MM.1S (cell line): ENCODE data around the gene CAMSAP1.

ENCODE experiments used
- DNase-seq: peaks from one replicate; pipeline ENCODE4 v3.0.0-alpha.2; 2015
- H2AFZ ChIP-seq: fragments of 300-600 bp; sonication (generic); 2 replicates; pipeline ENCODE4 v1.6.0; 2016; ENCODE audit warnings: antibody characterized with exemption, low read length
- H3F3A ChIP-seq: fragments of 300-600 bp; sonication (generic); 2 replicates; pipeline ENCODE4 v1.6.1; 2016; ENCODE audit warnings: mild to moderate bottlenecking, antibody characterized with exemption, low read length, moderate library complexity, mixed read lengths; ENCODE audit not compliant: insufficient read depth
- H3K27ac ChIP-seq: fragments of 300-600 bp; sonication (generic); 2 replicates; pipeline ENCODE4 v1.5.1; 2016; ENCODE audit warnings: mild to moderate bottlenecking, low read length
- H3K27me3 ChIP-seq: fragments of 300-600 bp; sonication (generic); replicated peaks from 2 replicates; pipeline ENCODE4 v1.6.0; 2016; ENCODE audit warnings: low read length; ENCODE audit not compliant: insufficient read depth
- H3K36me3 ChIP-seq: fragments of 300-600 bp; sonication (generic); replicated peaks from 2 replicates; pipeline ENCODE4 v1.6.1; 2016; ENCODE audit warnings: mild to moderate bottlenecking, low read length, mixed read lengths; ENCODE audit not compliant: insufficient read depth
- H3K4me1 ChIP-seq: fragments of 300-600 bp; sonication (generic); 2 replicates; pipeline ENCODE4 v1.6.1; 2016; ENCODE audit warnings: low read length, mixed read lengths
- H3K4me2 ChIP-seq: fragments of 300-600 bp; sonication (generic); 2 replicates; pipeline ENCODE4 v1.6.0; 2016; ENCODE audit warnings: low read depth, low read length
- H3K4me3 ChIP-seq: fragments of 300-600 bp; sonication (generic); 2 replicates; pipeline ENCODE4 v1.5.1; 2016; ENCODE audit warnings: low read length, mixed read lengths
- H3K79me2 ChIP-seq: fragments of 300-600 bp; sonication (generic); 2 replicates; pipeline ENCODE4 v1.6.1; 2016; ENCODE audit warnings: mixed run types, low read length, mixed read lengths
- H3K9ac ChIP-seq: fragments of 300-600 bp; sonication (generic); 2 replicates; pipeline ENCODE4 v1.6.1; 2016; ENCODE audit warnings: low read length, mixed read lengths
- H3K9me2 ChIP-seq: fragments of 300-600 bp; sonication (generic); replicated peaks from 2 replicates; pipeline ENCODE4 v1.6.1; 2016; ENCODE audit warnings: mild to moderate bottlenecking, low read length, mixed read lengths; ENCODE audit not compliant: insufficient read depth
- H3K9me3 ChIP-seq: fragments of 300-600 bp; sonication (generic); replicated peaks from 2 replicates; pipeline ENCODE4 v1.6.1; 2016; ENCODE audit warnings: mild to moderate bottlenecking, low read length, mixed read lengths; ENCODE audit not compliant: insufficient read depth
- H4K20me1 ChIP-seq: fragments of 300-600 bp; sonication (generic); 2 replicates; pipeline ENCODE4 v1.6.1; 2016; ENCODE audit warnings: mild to moderate bottlenecking, low read length, moderate library complexity, mixed read lengths; ENCODE audit not compliant: insufficient read depth
- CTCF ChIP-seq: fragments of 300-600 bp; sonication (generic); IDR thresholded peaks from 2 replicates; pipeline ENCODE4 v1.5.1; 2016; ENCODE audit warnings: antibody characterized with exemption, low read length, mixed read lengths
- EZH2 ChIP-seq: fragments of 300-600 bp; sonication (generic); optimal IDR thresholded peaks from 2 replicates; pipeline ENCODE3; 2017; ENCODE audit warnings: low read depth, mild to moderate bottlenecking, antibody characterized with exemption, low read length, mixed read lengths
- EZH2phosphoT487 ChIP-seq: fragments of 300-600 bp; sonication (generic); IDR thresholded peaks from 2 replicates; pipeline ENCODE4 v1.6.1; 2018; ENCODE audit warnings: antibody characterized with exemption, low read length

The CAMSAP1 gene

GRCh38 chr9:135774239-135774747, 133.1 kb downstream of the CAMSAP1 start:
- peaks cover 81% of the 10 kb centered on the region for H3K27me3 ChIP-seq
- no peaks in the 10 kb centered on the region for H3K79me2 ChIP-seq
- H3K36me3 ChIP-seq: no peaks in the 10 kb centered on the region
- H4K20me1 ChIP-seq: no peaks in the 10 kb centered on the region
- TF ChIP-seq EZH2 (no peak), EZH2phosphoT487 (no peak), CTCF (no peak)
- H3F3A ChIP-seq: no peaks in the 10 kb centered on the region
- H3K4me1 ChIP-seq: no peaks in the 10 kb centered on the region
- no peak overlapping the region for H2AFZ ChIP-seq
- H3K4me3 ChIP-seq: no peak overlapping the region
- H3K27ac ChIP-seq: no peak overlapping the region
- H3K9ac ChIP-seq: no peak overlapping the region
- DNase-seq: no peak
- no peak overlapping the region for H3K4me2 ChIP-seq
- H3K9me3 ChIP-seq: no peaks in the 10 kb centered on the region
- no peaks in the 10 kb centered on the region for H3K9me2 ChIP-seq

- H3F3A ChIP-seq: no peaks in the 10 kb centered on the region
- no peak for TF ChIP-seq EZH2phosphoT487
- H3K4me3 ChIP-seq: no peak overlapping the region
- H4K20me1 ChIP-seq: no peaks in the 10 kb centered on the region
- DNase-seq: no peak
- H3K4me2 ChIP-seq: no peak overlapping the region
- no peaks in the 10 kb centered on the region for H3K9me3 ChIP-seq
- no peak overlapping the region for H2AFZ ChIP-seq
- peaks cover 75% of the 10 kb centered on the region for H3K27me3 ChIP-seq
- no peaks in the 10 kb centered on the region for H3K4me1 ChIP-seq
- no peak overlapping the region for H3K27ac ChIP-seq
- no peak overlapping the region for H3K9ac ChIP-seq
- no peaks in the 10 kb centered on the region for H3K9me2 ChIP-seq
- no peaks in the 10 kb centered on the region for H3K36me3 ChIP-seq
- H3K79me2 ChIP-seq: no peaks in the 10 kb centered on the region
Measured at GRCh38 chr9:135773530-135774238, 133.7 kb downstream of the CAMSAP1 start.

DNA sequence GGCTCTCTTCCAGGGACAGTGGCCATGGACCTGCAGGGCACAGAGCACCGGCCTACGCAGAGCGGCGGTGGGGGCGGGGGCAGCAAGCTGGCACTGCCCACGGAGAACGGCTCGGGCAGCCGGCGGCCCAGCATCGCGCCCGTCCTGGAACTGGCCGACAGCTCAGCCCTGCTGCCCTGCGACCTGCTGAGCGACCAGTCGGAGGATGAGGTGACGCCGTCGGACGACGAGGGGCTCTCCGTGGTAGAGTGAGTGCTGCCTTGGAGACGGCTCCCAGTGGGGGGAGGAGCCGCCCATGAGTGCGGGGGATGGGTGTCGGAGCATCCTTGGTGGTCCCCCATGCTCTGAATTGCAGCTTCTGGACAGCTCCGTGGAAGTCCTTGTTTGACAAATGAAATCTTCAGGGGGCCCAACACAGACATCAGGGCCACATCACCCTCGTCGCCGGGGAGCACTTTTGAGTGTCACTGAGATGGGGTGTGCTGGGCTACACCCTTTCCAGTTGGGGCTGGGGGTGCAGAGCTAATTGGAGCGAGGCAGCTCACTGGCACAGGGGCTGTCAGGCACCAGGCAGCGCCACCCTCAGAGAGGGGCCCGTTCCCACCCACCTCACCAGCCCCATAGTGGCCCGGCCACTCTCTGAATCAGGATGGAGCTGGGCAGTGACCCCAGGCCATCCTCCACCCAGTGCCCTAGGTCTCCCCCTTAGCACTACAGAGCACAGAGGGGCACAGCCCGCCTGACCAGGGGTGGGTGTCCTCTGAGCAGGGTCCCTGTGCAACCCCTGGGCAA, 134.4 kb downstream of the CAMSAP1 start:
- no peaks in the 10 kb centered on the region for H4K20me1 ChIP-seq
- H3K79me2 ChIP-seq: no peaks in the 10 kb centered on the region
- no peak overlapping the region for H2AFZ ChIP-seq
- H3K27ac ChIP-seq: no peak overlapping the region
- H3K27me3 ChIP-seq: peaks cover 67% of the 10 kb centered on the region
- no peak overlapping the region for H3K4me3 ChIP-seq
- H3K4me2 ChIP-seq: no peak overlapping the region
- no peaks in the 10 kb centered on the region for H3K36me3 ChIP-seq
- no peak for DNase-seq
- H3K4me1 ChIP-seq: no peaks in the 10 kb centered on the region
- H3K9me3 ChIP-seq: no peaks in the 10 kb centered on the region
- no peaks in the 10 kb centered on the region for H3K9me2 ChIP-seq
- no peaks in the 10 kb centered on the region for H3F3A ChIP-seq
- TF ChIP-seq EZH2 (no peak), EZH2phosphoT487 (no peak), CTCF (no peak)
- no peak overlapping the region for H3K9ac ChIP-seq
